Measurements from ENCODE around the gene PSMG4.

- TF ChIP-seq POLR2A (IDR thresholded peaks at IDR 0.05; ENCODE audit: low read depth, low read length), result no peak
- no peak for TF ChIP-seq POLR2AphosphoS5 (IDR thresholded peaks at IDR 0.05; ENCODE audit: low read depth, low read length)
- no peak for TF ChIP-seq POU2F2 (IDR thresholded peaks at IDR 0.05; ENCODE audit: low read depth, low read length)
Measured at GRCh38 chr6:3227363-3228045, 31.2 kb upstream of the PSMG4 start, which contains the start of gene TUBB2B.
